NCI-H226 (cell line): ENCODE data around the gene ZGPAT.

Experiments
- DNase-seq: peaks from one replicate; pipeline ENCODE4 v3.0.0-alpha.2; 2015

ZGPAT gene

GRCh38 chr20:63745961-63746731 is 38.3 kb downstream of the ZGPAT start:
- DNase-seq, result no peak

DNA sequence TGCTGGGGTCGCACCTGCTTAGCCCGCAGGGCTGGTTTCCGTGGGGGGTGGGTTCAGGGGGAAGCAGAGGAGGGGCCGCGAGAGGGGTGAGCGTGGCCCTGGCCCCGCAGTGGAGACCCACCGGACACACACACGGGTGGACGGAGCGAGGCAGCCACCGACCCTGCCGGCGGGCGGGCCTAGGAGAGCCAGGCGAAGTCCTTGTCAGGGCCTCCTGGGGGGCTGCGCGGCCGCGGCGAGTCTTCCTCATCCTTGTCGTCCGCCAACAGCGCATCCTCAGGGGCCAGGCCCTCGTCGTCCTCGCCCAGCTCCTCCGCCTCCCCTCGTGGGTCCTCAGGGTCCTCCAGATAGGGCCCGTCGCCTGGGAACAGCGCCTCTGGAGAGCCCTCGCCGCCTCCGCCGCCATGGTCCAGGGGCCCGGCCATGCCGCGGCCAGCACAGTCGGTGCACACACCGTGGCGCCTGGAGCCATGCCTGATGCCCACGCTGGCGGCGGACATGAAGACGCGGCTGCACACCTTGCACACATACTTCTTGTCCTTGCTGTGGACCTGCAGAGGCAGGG is 39.0 kb downstream of the ZGPAT start:
- DNase-seq, result no peak

DNA sequence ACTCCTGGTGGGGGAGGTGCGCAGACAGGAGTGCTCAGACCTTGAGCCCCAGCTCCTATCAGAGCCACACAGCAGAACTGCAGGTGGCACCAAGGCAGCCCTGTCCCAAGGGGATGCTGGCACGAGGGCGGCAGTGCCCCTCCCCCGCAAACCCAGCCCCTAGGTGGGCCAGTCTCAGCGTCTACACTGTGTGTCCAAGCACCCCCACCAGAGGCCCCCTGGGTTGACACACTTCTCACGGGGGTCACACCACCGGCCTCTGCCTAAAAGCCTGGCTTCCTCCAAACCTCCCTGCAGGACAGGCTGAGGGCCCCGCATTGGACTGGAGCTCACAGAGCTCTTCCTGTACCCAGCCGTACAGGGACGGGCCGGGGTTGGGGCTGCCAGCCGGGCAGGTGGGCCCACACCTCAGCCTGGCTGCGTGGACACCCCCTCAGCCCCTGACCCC is 39.8 kb downstream of the ZGPAT start:
- DNase-seq, result no peak

GRCh38 chr20:63748070-63748933 is 40.5 kb downstream of the ZGPAT start:
- DNase-seq, result no peak

GRCh38 chr20:63748934-63749270 is 41.1 kb downstream of the ZGPAT start:
- DNase-seq, result no peak

DNA sequence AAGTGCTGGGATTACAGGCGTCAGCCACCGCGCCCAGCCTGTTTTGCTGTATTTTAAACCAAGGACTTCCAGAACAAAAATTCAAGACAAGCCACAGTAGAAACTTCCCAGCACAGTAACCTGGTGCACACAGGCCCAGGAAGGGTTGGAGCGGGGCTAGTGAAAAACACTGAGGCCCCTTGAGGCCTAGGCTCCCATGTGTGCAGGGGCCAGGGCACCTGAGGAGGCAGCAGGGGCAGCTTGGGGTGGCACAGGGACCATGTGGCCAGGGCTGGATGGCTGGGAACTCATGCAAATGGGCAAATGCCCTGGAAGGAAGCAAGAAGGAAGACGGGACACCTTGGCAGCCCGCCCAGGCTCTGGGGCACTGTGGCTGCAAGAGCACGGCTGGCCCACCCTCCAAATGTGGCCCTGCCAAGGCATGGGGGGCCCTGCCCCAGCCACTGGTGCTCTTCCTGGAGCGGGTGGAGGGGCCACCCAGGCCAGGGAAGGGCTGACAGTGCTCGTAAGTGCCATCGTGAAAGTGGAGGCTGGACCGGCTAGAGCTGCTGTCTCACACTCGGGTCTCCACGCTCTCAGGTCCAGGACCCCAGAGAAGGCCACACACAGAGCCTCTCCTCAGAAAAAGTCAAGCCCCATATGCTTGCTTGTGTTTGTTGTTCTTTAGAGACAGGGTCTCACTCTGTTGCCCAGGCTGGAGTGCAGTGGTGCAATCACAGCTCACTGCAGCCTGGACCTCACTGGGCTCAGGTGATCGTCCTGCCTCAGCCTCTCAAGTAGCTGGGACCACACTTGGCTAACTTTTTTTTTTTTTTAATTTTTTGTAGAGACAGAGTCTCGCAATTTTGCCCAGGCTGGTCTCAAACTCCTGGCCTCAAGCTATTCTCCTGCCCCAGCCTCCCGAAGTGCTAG is 42.0 kb downstream of the ZGPAT start:
- no peak for DNase-seq

- no peak for DNase-seq
Measured at GRCh38 chr20:63750807-63751470, 43.1 kb downstream of the ZGPAT start.

- DNase-seq, result no peak
Measured at GRCh38 chr20:63751471-63752271, 43.8 kb downstream of the ZGPAT start.

DNA sequence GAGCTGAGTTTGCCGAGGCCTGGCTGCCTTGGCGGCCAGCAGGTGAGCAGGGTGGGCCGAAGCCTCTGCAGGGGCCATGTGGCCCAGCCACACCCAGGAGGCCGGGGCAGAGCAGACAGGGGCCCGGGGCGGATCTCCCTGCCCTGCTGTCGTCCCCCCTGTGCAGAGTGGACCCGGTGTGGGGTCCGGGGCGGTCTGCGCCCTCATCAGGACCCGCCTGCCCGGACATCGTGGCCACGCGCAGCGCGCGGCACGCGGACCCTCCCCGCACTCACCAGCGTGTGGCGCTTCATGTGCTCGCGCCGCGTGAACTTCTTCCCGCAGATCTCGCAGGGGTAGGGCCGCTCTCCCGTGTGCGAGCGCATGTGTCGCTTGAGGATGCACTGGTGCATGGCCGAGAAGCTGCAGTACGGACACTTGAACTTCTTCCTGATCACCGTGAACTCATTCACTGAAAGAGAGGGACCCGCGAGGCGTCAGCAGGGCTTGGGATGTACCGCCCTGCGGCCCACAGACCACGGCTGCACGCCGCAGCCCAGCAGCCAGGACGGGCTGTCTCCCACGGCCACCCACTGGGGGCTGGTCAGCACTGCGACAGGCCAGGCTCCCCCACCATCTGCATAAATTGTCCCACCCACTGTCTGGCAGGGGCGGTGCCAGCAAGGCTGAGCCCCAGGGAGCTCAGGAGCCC is 44.7 kb downstream of the ZGPAT start:
- no peak for DNase-seq

- DNase-seq, result no peak
Measured at GRCh38 chr20:63753381-63753780, 45.5 kb downstream of the ZGPAT start.

DNA sequence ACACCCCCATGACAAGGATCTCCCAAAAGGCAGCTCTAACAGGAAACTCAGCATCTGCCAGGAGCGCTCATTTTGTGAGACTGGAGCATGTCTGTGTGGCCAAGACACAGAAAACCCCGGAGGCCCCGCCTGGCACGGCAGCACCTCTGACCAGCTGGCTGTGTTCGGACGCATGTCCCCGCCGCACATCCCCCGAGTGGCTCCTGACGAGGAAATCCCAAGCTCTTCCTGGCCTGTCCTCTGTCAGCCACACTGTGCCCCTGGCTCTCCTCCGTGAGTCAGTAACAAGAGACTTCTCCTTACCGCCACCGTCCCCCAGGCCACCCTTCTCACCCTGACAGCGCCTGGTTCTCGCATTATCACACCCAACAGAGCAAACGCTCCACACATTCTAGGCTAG is 46.2 kb downstream of the ZGPAT start:
- DNase-seq, result no peak

DNA sequence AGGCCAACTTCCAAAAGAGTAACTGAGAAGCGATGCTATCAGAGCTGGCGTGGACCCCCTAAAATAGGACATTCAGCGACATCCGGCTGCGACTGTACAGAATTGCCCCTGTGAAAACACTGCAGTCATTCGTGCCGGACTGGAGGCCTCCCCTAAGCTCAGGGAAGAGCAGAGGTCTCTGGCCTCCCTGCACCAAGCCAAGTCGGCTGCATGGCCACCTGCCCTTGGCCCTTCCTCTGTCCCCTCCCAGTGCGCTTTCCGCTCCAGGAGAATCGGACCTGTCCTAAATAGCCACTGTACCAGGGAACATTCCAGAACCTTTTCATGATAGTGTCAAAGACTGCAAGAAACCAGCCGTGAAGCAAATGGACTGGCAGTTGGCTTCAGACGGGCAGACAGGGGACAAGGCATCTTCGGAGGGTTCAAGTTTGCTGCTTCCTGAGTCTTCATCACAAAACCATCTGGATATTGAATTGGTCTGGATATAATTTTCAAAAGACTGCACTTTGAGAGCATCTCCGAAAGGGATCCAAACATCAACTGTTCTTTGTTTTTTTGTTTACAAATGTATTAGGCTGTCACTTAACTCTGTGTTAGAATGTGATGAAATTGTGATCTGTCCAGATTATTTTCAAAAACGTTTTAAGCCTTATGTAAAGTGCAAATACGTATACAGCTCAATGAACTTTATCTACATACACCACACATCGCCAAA is 48.3 kb downstream of the ZGPAT start:
- no peak for DNase-seq

GRCh38 chr20:63756648-63756991 is 48.8 kb downstream of the ZGPAT start:
- DNase-seq, result no peak

DNA sequence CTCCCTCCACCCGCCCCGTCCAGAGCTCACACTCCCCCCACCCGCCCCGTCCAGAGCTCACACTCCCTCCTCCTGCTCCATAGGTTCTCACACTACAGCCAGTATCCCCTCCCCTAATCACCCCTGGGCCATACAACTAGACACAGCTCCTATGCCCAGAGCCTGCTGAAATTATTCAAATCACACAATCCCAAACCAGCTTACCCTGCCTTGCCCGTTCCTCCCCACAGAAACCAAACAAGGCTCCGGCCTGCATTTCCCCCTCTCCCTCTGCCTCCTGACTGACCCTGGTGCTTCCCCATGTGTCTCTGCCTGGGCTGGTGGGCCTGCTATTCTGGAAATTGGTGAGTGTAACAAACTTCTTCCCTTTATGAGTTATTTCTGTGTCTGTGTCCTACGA is 50.3 kb downstream of the ZGPAT start:
- no peak for DNase-seq

- DNase-seq, result no peak
Measured at GRCh38 chr20:63759377-63759901, 51.6 kb downstream of the ZGPAT start.

DNA sequence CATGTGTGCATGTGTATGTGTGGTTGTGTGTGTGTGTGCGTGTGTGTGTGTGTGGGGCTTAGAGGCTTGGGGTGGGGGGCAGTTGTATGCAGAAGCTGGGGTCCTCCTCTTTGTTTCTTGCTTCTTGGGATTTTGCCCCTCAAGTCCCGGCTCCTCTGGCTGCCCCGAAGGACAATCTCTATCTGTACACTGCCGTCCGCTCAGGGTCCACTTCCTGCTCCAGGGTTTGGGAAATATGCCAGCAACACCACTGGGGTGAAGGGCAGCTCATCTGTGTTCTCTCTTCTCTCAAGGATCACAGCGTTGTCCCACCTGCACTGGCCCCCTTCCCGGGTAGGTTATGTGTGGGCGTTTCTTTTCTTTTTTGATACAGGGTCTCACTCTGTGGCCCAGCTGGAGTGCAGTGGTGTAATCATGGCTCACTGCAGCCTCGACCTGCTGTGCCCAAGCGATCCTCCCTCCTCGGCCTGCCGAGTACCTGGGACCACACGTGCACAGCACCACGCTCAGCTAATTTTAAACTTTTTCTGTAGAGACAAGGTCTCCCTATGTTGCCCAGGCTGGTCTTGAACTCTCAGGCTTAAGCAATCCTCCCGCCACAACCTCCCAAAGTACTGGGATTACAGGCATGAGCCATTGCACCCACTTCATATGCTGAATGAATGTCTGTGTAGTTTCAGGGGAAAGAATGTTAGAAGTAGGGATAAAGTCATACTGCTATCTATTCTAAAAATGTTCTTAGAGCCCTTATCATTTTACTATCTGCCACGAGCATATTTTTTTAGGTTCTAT is 57.4 kb downstream of the ZGPAT start:
- DNase-seq, result no peak

DNA sequence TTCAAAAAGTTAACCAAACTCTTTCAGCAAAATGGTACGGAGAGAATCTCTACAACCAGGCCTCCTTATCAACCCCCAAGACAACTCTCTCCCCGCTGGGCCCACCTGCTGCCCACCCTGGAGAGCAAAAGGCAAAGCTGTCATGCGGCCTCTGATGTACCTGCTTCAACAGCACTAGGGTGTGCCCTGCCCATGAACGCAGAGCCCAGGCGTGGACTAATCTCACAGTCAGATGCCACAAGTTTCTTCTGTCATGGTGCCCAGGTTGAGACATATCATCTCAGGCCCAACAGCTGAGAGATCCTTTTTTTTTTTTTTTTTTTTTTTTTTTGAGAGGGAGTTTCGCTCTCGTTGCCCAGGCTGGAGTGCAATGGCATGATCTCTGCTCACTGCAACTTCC is 58.1 kb downstream of the ZGPAT start:
- DNase-seq, result no peak

DNA sequence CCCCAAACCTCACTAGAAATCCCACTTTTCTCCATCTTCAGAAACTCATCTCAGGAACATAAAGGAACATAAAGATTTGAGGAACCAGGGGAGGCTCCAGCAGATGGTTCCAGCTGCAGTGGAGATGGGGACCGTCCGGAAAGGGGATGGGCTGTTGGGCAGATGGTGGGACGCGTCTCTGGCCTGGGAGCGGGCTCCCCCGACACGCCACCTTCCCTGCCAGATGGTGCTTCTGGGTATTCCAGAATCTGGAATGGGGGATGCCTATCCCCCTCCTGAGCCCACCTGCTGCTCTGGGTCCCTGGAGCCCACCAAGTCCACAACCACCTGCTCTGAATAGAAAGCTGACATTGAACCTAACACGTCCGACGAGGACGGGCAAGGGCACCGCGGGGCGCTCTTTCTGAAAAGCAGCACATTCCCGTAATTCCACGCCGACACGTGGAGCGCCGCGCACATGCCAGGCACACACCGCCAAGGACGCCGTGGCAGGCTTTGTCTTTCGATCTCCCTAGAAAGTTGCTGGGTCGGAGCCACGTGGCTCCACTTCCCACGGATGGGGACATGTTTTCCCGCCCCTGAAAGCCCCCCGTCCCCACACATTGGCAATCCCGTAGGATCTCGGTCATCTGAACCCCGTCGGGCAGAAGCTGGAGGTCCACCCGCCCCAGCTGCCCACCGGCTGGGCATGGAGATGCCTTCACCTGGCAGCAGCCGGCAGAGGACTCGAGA is 59.0 kb downstream of the ZGPAT start:
- DNase-seq, result no peak
